Esophagus muscularis mucosa (tissue), 4 donors: ENCODE measurements around the gene ABCC9.

Experiments used
- CTCF ChIP-seq, 3 experiments: fragments of 200-600 bp in 2 of 3; fragments of 450-650 bp in 1 of 3; sonication (generic) in 2 of 3; IDR thresholded peaks; one replicate each; pipeline ENCODE4 v1.5.1; 2017 to 2019; ENCODE audit warnings: antibody characterized with exemption in 3 of 3, mild to moderate bottlenecking in 2 of 3, moderate library complexity in 1 of 3
- EP300 ChIP-seq: sonication (generic); formaldehyde crosslinking; IDR thresholded peaks from one replicate; pipeline ENCODE4 v1.6.1; 2017; ENCODE audit warnings: antibody characterized with exemption
- POLR2A ChIP-seq: fragments of 450-650 bp; IDR thresholded peaks from one replicate; pipeline ENCODE4 v1.6.1; 2017; ENCODE audit warnings: antibody characterized with exemption, moderate library complexity, mild to moderate bottlenecking, low read depth

- no peak for TF ChIP-seq CTCF (IDR thresholded peaks at IDR 0.05)
- TF ChIP-seq POLR2A = no peak
- no peak for TF ChIP-seq EP300
Observed at GRCh38 chr12:21921436-21921835, 19.8 kb downstream of the ABCC9 start.
